NCI-H2081 (cell line): ENCODE data around the gene FOXS1.

Source experiments
- DNase-seq, 2 experiments: peaks; one replicate each; lab custom pipeline; 2025; lab: John Stamatoyannopoulos, UW

FOXS1 gene

DNA sequence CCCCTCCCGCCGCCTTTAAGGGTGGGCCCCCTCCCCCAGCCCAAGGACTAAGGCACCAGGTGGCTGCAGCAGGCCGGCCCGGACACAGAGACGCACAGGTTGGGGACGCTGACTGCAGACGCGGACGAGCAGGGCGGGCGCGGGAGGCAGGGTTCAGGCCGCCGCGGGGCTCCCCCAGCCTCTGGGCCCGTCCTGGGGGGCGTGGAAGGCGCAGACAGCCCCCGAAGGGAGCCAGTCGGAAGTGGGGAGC lies 15.7 kb upstream of the FOXS1 start:
- peak in 1 of 2 experiments; percentile 12 for DNase-seq

DNA sequence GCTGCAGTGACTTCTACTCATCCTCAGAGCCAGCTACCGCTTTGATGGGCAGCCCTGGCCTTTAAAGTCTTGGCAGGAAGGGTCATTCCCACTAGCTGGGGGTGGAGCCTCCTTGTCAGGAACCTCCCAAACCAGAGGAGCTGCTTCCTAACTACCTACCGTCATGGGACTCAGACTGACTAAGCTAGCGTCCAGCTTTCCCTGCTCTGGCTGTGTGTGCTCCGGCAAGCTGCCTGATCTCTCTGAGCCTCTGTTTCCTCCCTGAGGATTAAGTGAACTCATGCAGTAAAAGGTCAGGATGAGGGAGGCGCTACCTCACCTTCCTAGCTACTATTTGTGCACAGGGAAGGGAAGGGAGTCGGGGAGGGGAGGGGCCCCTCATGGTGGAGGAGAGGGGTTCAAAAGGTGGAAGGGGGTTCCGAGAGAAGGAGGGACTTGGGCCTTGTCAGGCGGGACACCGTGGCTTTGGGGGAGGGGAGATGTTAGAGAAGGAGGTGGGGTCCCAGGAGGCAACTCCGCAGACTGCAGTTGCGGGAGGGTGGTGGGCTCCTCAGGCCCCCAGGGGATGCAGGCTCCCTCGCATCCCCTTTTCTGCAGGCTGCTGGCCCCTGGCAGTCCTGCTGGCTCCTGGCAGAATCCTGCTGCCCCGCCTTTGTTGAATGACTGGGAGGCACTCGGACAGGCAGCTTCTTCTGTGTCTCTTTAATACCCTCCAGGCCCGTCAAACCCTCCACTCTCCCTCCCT lies 15.2 kb upstream of the FOXS1 start:
- no peak for DNase-seq

- DNase-seq: no peak
These were observed 14.6 kb upstream of the FOXS1 start for GRCh38 chr20:31859998-31860380.

DNA sequence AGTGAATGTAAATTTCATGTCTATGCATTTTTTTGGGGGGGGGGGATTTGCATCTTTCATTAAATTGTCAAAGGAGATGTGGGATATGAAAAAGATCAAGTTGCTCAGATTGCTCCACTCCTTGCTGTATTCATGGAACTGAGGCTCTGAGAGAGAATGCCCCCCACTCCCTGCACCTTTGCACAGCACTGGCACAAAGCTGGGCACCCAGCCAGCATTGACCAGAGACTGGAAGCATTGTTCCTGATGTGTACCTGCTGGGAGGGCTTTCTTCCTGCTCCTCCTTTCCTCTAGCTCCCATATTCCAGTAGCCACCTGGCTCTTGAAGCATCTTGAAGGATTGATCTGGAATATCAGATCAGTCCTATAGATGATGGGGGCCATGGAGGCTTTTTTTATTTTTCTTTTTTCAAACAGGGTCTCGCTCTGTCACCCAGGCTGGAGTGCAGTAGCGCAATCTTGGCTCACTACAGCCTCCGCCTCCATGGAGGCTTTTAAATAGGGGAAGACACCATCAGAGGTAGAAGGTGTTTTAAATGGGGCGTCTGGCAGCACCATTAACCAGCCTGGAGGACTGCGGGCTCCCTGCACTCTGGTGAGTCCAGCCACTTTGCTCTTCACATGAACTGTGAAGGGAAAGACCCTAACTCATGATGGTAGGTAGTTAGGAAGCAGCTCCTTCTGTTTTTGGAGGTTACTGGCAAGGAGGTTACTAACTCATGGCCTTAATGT lies 14.0 kb upstream of the FOXS1 start:
- DNase-seq: no peak

DNA sequence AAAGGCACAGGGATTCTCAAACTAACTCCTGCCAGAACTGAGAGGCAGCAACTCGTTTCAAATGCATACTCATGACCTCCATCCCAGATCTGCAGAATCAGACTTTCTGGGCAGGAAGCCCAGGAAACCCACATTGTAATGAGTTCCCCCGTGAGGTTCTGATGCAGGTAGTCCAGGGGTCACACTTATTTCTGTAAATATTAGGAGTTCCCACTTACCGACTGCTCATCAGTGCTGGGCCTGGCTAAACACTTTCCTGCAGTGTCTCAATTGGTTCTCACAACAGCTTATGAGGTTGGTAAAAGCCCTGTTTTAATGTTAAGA lies 13.3 kb upstream of the FOXS1 start:
- no peak for DNase-seq

- no peak for DNase-seq
These were observed 12.7 kb upstream of the FOXS1 start for GRCh38 chr20:31857861-31858759.

DNA sequence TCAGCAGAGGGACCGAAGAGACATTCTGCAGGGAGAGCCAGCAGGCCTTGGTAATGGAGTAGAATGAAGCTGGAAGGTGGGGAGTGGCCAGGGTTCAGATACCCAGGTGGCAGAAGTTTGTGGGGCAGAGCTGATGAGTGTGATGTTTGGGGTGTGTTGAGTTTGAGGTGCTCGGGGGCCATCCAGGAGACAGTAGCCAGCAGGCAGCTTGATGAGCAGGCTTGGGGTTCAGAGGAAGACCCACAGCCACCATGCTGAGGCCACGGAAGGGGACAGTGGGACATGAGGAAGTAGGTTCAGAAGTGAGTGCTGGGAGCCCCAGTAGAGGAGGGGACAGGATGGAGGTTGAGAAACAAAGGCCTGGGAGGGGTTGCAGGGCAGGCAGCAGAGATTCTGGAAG lies 11.1 kb upstream of the FOXS1 start:
- no peak for DNase-seq

DNA sequence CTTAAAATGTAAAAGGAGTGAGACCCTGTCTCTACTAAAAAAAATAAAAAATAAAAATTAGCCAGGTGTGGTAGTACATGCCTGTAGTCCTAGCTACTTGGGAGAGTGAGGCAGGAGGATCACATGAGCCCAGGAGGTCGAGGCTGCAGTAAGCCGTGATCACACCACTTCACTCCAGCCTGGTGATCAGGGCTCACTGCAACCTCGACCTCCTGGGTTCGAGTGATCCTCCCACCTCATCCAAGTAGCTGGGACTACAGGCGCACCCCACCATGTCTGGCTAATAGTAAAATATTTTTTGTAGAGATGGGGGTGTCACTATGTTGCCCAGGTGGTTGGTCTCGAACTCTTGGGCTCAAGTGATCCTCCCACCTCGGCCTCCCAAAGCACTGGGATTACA lies 8.1 kb upstream of the FOXS1 start:
- no peak for DNase-seq

GRCh38 chr20:31851240-31851955 lies 6.0 kb upstream of the FOXS1 start:
- no peak for DNase-seq

- peak; percentile 30 to 68 for DNase-seq
These were observed 4.0 kb upstream of the FOXS1 start for GRCh38 chr20:31849306-31849930.

GRCh38 chr20:31848088-31848999 lies 2.9 kb upstream of the FOXS1 start:
- no peak for DNase-seq

- no peak for DNase-seq
These were observed 1.4 kb upstream of the FOXS1 start for GRCh38 chr20:31846793-31847138.

- no peak for DNase-seq
These were observed 586 bp downstream of the FOXS1 start for GRCh38 chr20:31844737-31845299.

- no peak for DNase-seq
These were observed 1.5 kb downstream of the FOXS1 start for GRCh38 chr20:31843881-31844280.

DNA sequence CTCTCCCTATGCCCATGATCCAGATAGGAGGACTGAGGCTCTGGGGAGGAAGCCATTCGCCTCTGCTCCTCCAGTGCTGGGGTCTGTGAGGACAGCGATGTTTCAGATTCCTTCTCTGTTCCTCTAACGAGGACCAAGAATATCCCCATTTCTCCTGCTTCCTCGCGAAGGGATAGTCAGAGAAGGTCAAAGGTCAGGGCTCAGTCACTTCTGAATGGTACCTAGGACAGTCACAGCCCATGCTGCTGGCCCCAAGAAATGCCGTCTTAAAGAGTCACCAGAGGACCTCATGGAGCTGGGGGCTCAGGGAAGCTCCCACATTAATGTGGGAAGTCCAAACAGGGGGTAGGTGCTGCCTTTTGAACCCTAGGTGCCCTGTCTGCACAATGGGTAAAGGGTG lies 2.1 kb downstream of the FOXS1 start:
- DNase-seq: no peak

- DNase-seq: no peak
These were observed 2.8 kb downstream of the FOXS1 start for GRCh38 chr20:31842471-31843157.

- DNase-seq: no peak
These were observed 3.5 kb downstream of the FOXS1 start for GRCh38 chr20:31841928-31842327.

DNA sequence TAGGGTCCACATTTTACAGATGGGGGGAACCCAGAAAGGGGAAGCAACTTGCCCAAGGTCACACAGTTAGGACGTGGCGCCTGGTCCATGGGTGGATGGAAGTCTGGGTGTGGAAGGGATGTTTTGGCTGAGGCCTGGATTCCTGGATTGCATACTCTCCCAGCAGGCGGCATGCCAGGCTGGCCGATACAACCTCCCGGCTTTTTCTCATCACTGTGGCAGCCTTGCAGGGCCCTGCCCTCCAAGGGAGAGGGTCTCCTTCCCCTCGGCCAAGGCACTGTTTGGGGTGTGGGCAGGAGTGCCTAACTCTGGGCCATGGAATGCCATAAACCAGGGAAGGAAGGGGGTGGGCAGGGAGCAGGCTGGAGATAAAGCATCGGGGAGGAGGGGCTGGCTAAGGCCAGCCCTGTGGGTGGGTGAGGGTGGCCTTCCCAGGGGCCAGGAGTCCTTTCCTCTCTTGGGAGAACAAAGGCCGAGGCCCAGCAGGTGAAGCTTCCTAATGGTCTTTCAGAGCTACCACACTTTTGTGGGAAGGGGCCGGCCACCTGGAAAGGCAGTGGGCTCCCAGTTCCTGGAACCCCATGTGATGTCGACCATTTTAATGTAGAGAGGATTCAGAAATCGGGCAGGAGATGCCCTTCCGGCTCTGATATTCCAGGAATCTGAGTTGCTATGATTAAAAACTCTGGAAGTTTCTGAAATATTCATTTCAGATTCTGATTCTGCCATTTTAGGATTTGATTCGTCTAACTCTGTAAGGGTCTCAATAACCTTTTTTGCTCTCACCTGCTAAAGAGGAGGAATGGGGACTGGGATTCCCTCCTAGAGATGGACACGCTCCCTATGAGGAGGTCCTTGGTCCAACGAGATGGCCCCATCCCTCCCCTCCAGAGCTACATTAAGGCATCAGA lies 4.2 kb downstream of the FOXS1 start:
- no peak for DNase-seq
